RWPE2 (cell line): ENCODE results near the gene TMEM175.

ENCODE experiments used
- ATAC-seq: fragments of 200-7000 bp; cut with Tn5 transposase; 3 replicates; pipeline ENCODE4 v1.9.1; 2021; ENCODE audit warnings: low read depth
- DNase-seq: peaks from one replicate; pipeline ENCODE4 v3.0.0-alpha.2; 2020; ENCODE audit warnings: low spot score
- H3K27ac ChIP-seq: fragments of 450-650 bp; 2 replicates; pipeline ENCODE4 v1.5.1; 2017; ENCODE audit warnings: mild to moderate bottlenecking; ENCODE audit not compliant: poor library complexity, severe bottlenecking
- H3K27me3 ChIP-seq: fragments of 250-450 bp; sonication (Bioruptor Pico); 2 replicates; pipeline ENCODE4 v1.5.1; 2021; ENCODE audit warnings: mild to moderate bottlenecking, moderate library complexity; ENCODE audit not compliant: insufficient read depth, poor library complexity, severe bottlenecking
- H3K36me3 ChIP-seq: fragments of 250-450 bp; sonication (Bioruptor Pico); 2 replicates; pipeline ENCODE4 v1.5.1; 2020; ENCODE audit warnings: low read depth, mild to moderate bottlenecking, moderate library complexity
- H3K4me1 ChIP-seq: fragments of 250-450 bp; sonication (Bioruptor Pico); 2 replicates; pipeline ENCODE4 v1.5.1; 2021; ENCODE audit warnings: mild to moderate bottlenecking, moderate library complexity; ENCODE audit not compliant: insufficient read depth, poor library complexity, severe bottlenecking
- H3K4me3 ChIP-seq: fragments of 250-450 bp; sonication (Bioruptor Pico); 2 replicates; pipeline ENCODE4 v1.5.1; 2021; ENCODE audit warnings: mild to moderate bottlenecking, moderate library complexity; ENCODE audit not compliant: severe bottlenecking
- H3K9me3 ChIP-seq: fragments of 250-450 bp; sonication (Bioruptor Pico); 2 replicates; pipeline ENCODE4 v1.5.1; 2021; ENCODE audit warnings: mild to moderate bottlenecking, moderate library complexity; ENCODE audit not compliant: severe bottlenecking
- CTCF ChIP-seq: fragments of 450-650 bp; IDR thresholded peaks from one replicate; pipeline ENCODE4 v1.5.1; 2017; ENCODE audit warnings: mild to moderate bottlenecking, moderate library complexity; ENCODE audit not compliant: poor library complexity, severe bottlenecking

Gene TMEM175

GRCh38 chr4:1004557-1005485 is 72.6 kb downstream of the TMEM175 start:
- H3K27me3 ChIP-seq, result peaks cover 73% of the 10 kb centered on the region
- no peak overlapping the region for H3K27ac ChIP-seq
- TF ChIP-seq CTCF, result no peak
- no peak for ATAC-seq
- H3K9me3 ChIP-seq, result no peaks in the 10 kb centered on the region
- DNase-seq, result no peak
- H3K4me1 ChIP-seq, result no peaks in the 10 kb centered on the region
- H3K36me3 ChIP-seq, result no peaks in the 10 kb centered on the region
- H3K4me3 ChIP-seq, result no peak overlapping the region

GRCh38 chr4:1006856-1007255 is 74.6 kb downstream of the TMEM175 start:
- Histone ChIP-seq H3K4me3 (no peak overlapping the region), H3K27ac (no peak overlapping the region), H3K4me1 (peaks cover 5% of the 10 kb centered on the region), H3K9me3 (no peaks in the 10 kb centered on the region), H3K36me3 (no peaks in the 10 kb centered on the region), H3K27me3 (peaks cover 55% of the 10 kb centered on the region)
- DNase-seq (no peak), ATAC-seq (no peak)
- no peak for TF ChIP-seq CTCF
